Esophagus muscularis mucosa (tissue), 4 donors: ENCODE data around the gene SLC4A5.

Experiments
- EP300 ChIP-seq: sonication (generic); formaldehyde crosslinking; IDR thresholded peaks from one replicate; pipeline ENCODE4 v1.6.1; 2017; ENCODE audit warnings: antibody characterized with exemption
- POLR2A ChIP-seq: fragments of 450-650 bp; IDR thresholded peaks from one replicate; pipeline ENCODE4 v1.6.1; 2017; ENCODE audit warnings: antibody characterized with exemption, moderate library complexity, mild to moderate bottlenecking, low read depth
- POLR2AphosphoS5 ChIP-seq, 2 donors: sonication (generic); formaldehyde crosslinking; IDR thresholded peaks; one replicate each; pipeline ENCODE4 v1.6.1; 2017; ENCODE audit warnings: antibody characterized with exemption in 2 of 2
- TF ChIP-seq, protein P1 (sequence below), 3 experiments: fragments of 200-600 bp in 2 of 3; fragments of 450-650 bp in 1 of 3; sonication (generic) in 2 of 3; IDR thresholded peaks; one replicate each; pipeline ENCODE4 v1.5.1; 2017 to 2019; ENCODE audit warnings: antibody characterized with exemption in 3 of 3, mild to moderate bottlenecking in 2 of 3, moderate library complexity in 1 of 3

DNA sequence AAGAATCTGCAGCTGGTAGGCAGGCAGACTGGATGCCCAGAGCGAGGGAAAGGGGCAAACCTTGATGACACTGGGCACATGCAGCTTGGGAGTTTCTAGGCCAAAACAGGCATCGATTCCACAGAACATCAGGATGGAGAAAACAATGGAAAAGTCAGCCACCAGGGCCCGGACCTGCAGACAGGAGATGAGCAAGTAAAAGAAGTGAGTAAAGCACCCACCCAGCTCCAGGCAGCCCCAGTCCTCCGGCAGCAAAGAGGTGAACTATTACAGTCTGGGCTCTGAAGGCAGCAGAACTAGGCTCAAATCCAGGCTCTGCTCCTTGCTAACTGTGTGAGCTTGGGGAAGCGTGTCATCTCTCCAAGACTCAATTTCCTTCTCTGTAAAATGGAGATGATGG, 108.2 kb downstream of the SLC4A5 start:
- TF ChIP-seq, protein P1, sequence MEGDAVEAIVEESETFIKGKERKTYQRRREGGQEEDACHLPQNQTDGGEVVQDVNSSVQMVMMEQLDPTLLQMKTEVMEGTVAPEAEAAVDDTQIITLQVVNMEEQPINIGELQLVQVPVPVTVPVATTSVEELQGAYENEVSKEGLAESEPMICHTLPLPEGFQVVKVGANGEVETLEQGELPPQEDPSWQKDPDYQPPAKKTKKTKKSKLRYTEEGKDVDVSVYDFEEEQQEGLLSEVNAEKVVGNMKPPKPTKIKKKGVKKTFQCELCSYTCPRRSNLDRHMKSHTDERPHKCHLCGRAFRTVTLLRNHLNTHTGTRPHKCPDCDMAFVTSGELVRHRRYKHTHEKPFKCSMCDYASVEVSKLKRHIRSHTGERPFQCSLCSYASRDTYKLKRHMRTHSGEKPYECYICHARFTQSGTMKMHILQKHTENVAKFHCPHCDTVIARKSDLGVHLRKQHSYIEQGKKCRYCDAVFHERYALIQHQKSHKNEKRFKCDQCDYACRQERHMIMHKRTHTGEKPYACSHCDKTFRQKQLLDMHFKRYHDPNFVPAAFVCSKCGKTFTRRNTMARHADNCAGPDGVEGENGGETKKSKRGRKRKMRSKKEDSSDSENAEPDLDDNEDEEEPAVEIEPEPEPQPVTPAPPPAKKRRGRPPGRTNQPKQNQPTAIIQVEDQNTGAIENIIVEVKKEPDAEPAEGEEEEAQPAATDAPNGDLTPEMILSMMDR (IDR thresholded peaks at IDR 0.05) = no peak
- TF ChIP-seq POLR2AphosphoS5 (IDR thresholded peaks at IDR 0.05) = no peak
- no peak for TF ChIP-seq POLR2A
- TF ChIP-seq EP300 = no peak
